ENCODE data around the gene ASB18. TPM values are rescaled to one million over a fixed set of nuclear protein-coding genes. Genes with fewer than 3 reads are reported as not detected.

Gene ASB18
- total RNA-seq, 2 donors from 2014 or later, result not detected

DNA sequence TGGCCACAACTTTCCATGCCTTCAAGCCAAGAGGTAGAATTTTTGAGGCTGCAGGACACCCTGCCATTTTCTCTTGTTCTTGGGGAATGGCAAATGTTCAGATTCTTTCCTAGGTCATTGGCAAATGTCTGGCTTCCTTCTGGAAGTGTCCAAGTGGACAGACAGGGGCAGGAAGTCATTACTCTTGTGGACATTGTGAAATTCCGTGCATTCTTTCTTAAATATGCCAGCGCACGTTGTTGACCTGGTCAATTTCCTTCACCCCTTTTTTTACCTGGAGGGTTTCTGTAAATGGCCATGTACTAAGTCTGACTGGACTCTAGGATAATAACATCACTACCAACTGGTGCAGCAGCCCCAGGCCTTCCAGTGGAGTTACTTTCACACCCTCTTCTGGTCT is 13.9 kb downstream of the ASB18 start:
- ATAC-seq (no peak), DNase-seq (no peak)
- intact Hi-C loops (cut with DNase I, micrococcal nuclease), result no loop called here

- intact Hi-C loops (cut with DNase I, micrococcal nuclease), result no loop called here
Observed at GRCh38 chr2:236249066-236249465, 15.1 kb downstream of the ASB18 start.

DNA sequence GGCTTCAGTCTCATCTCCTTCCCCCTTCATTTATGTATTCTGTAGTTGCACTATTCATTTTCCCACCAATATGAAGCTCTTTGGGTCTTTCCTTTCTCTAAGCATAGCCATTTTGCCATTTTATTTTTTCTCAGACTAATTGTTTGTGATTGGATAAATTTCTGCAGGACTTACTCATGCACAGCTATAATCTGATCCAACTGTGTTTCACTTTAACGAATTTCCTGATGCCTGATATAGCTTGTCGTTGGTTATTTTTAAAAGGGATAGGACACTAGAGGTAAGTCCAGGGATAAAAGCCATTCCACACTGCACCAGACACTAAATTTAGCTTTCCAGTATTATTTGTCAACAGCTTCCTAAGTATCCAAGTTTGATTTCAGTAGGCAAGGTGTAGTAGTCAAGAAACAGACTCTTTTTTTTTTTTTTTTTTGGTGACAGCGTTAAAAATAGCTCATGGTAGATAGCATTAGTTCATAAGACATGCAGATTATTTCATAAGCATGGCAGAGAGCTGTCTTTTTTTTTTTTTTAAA is 17.4 kb downstream of the ASB18 start:
- DNase-seq, result no peak
- no peak for ATAC-seq
- intact Hi-C loops (cut with DNase I, micrococcal nuclease), result no loop called here

More at GRCh38 chr2:236249066-236249465, 15.1 kb downstream of the ASB18 start:
- no peak for DNase-seq
- ATAC-seq, result no peak

DNA sequence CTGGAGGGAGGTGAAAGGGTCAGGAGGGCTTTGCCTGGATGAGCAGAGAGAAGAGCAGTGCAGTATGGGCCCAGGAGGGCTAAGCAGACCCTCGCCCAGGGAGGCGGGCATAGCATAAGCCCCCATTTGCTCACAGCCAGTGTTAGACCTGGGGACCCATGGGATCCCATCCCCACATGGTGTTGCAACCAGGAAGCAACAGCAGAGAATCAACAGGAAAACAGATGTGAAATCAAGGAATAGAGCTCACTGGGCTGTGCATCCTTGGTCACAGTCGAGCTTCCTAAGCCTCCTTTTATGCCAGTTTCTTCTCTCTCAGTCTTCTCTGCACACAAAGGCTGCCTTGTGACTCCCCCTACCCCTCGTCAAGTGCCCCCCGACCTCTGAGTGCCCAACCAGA is 19.9 kb downstream of the ASB18 start:
- intact Hi-C loops (cut with DNase I, micrococcal nuclease), result no loop called here
- ATAC-seq, result no peak
- DNase-seq, result no peak

DNA sequence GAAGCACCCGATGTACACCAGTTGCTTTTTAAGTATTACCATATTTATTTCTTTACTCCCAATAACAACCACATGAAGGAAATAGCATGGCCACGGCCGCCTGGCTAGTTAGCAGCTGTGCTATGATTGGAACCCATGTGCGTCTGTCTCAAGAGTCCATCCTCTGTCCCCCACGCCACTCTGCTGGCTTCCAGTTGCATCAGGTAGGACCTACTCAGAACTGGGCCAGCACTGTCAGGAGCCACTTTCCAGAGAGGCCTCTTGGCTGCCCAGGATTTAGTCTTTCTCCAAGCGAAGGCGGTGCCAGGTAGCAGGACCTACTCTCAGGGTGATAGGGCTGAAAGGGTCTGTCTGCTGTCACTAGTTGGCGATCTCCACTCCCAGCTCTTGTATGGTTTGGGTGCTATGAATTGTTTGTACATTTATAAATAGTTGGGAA is 22.1 kb downstream of the ASB18 start:
- intact Hi-C loops (cut with DNase I, micrococcal nuclease), result no loop called here
- DNase-seq (no peak), ATAC-seq (no peak)

DNA sequence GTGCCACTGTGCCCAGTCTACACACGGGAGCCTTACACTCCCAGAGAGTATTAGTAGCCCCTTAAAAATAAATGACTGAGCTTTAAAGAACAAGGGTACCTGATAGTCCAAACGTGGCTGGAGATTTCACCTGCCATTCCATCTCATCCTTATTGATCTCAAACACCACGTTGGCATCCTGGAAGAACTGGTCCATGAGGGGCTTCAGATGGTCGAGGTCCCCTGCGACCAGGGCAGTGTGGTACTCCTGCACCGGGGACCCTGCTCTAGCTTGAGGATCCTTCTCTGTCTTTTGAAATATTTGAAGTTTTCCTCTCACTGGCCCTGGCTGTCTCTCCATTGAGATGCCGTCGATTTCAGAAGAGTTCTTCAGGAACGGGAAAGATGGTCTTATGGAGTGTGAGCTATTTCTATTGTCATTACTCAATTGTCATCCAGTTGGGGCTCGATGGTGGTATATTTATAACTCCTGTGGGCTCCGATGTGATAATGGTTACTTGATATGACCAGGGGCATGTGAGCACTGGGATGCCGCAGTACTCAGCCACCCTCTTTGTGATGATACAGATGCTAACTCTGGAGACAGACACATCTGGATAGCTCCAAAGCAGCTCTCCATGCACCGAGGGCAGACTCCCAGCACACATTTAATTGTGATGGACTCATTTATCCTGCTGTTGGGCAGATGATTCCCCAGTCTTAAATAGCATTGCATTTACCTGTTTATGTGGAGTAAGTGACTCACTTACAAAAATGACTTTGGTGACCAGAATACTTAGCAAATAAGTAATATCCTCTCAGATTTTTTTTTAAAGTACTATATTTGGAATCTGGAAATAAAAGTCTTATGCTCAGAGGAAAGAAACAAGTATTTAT is 22.8 kb downstream of the ASB18 start:
- intact Hi-C loops (cut with DNase I, micrococcal nuclease), result no loop called here
- ATAC-seq, result no peak
- DNase-seq, result no peak

DNA sequence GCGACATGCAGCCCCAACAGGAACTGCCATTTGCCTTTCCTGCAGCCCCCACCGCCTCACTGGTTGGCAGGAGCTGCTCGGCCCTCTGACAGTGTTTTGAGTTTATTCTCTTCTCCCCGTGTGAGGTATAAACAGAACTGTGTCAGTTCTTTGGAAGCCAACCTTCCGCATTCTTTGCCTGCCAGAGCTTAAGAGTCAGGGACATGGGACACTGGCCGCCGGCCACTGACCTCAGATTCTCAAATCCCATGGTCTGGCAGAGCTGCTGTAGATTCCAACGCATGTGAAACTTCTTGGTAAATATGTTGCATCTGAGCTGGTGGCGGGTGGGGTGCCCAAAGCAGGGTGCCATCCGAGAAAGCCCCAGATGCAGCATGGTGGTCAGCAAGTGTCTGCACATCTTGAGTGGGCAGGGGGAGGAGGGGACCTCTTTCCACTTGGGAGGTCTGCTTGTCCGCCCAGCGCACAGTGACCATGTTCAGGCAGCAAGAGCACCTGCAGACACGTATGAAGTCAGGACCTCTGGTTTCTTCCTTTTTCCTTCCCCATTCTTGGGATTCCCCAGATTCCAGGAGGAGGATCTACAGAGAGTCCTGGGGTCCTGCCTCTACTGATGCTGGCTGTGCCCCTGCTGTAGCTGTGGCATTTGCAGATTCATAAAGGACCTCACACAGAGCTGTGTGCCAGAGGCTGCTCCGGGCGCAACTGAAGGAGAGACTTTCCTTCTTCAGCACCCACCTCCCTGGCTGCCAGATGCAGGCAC is 23.8 kb downstream of the ASB18 start:
- intact Hi-C loops (cut with DNase I, micrococcal nuclease), result no loop called here
- DNase-seq, result no peak
- ATAC-seq, result no peak

DNA sequence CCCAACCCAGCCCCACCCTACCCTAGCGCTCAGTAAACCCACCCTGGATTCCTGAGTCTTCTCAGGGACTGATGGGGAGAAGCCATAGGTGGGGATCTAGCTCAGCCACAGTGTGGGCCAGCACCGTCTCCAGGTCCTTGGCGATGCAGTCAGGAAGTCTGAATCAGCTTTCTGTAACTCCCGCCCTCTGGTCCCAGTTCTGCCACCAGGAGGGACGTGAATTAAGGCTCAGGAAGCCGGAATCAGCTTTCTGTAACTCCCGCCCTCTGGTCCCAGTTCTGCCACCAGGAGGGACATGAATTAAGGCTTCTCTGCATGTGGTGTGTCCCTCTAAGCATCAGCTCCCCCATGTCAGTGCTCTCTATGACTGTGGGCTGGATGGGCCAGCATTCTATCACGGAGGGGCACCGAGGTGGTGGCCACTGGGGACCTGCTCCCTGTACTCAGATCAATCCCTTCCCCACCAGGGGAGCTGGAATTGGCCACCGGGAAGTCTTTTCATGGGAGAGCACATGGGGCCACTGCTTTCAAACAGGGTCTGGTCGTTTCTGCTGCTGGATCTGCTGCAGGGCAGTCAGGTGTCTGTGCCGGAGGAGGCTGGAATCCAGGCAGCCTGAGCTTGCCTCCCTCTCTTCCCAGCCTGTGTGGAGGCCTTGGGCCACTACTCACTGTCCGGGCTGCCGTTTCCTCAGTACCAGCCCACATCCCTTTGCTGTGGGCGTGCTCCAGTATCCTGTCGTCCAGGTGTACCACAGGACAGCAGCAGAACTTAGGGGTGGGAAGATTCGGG is 24.7 kb downstream of the ASB18 start:
- no peak for DNase-seq
- intact Hi-C loops (cut with DNase I, micrococcal nuclease), result no loop called here
- no peak for ATAC-seq

GRCh38 chr2:236238751-236239150 is 25.5 kb downstream of the ASB18 start:
- intact Hi-C loops (cut with DNase I, micrococcal nuclease), result no loop called here
- DNase-seq (no peak), ATAC-seq (no peak)

DNA sequence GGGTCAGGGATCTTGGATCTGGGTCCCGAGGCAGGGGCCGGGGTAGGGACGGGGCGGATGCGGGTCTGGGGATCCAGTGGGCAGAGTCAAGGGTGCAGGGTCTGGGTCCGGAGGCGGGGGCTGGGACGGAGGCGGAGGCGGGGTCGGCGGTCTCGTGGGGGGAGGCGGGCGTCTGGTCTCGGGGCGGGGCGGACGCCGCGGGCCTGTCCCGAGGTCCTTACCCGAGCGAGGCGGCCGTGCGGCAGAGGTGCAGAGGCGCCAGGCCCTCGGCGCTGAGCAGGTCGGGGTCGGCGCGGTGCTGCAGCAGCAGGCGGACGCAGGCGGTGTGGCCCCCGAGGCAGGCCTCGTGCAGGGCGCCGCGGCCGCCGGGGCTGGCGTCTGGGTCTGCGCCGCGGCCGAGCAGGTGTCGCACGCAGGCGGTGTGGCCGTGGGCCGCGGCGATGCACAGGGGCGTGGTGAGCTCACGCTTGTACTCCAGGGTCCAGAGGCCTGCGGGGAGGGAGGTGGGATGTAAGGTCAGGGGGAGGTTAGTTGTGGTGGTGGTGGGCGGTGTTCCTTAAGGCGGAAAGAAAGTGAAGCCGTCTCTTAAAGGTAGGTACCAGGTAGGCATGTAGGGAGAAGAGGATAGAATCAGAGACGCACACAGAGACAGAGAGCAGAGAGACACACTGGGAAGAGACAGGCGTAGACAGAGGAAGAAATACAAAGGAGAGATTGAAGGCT is 26.6 kb downstream of the ASB18 start:
- ATAC-seq (no peak), DNase-seq (no peak)
- intact Hi-C loops (cut with DNase I, micrococcal nuclease), result no loop called here

- intact Hi-C loops (cut with DNase I, micrococcal nuclease), result no loop called here
- no peak for ATAC-seq
- DNase-seq, result no peak
Observed at GRCh38 chr2:236236559-236237452, 27.4 kb downstream of the ASB18 start.

DNA sequence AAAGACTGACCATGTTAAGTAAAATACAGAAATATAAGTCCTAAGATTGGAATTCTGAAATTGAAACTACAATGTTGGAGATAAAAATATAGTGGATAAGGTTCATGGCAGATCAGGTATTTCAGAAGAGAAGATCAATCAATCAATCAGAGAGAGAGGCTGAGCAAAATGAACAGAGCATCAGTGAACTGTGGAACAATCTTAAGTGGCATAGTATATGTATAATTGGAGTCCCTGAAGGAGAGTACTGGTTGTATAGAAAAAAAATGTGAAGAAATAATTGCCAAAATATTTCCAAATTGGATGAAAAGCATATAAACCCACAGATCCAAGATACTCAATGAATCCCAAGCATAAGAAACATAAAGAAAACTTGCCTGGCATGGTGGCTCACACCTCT is 35.0 kb downstream of the ASB18 start:
- DNase-seq (no peak), ATAC-seq (no peak)
- intact Hi-C loops (cut with DNase I, micrococcal nuclease), result no loop called here

DNA sequence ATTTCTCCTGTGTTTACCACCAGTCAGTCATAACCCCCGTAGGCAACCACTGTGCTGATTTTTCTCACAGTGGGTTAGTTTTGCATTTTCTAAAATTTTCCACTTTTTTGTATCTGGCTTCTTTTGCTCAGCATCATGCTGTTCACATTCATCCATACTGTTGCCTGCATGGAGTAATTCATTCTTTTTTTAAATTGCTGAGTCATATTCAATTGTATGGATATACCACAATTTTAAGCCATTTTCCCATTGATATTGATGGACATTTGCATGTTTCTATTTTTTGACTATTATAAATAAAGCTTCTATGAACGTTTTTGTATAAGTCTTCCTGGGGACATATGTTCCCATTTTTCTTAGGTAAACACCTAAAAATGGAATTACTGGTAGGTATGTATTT is 40.5 kb downstream of the ASB18 start:
- ATAC-seq (no peak), DNase-seq (no peak)
- intact Hi-C loops (cut with DNase I, micrococcal nuclease), result no loop called here

DNA sequence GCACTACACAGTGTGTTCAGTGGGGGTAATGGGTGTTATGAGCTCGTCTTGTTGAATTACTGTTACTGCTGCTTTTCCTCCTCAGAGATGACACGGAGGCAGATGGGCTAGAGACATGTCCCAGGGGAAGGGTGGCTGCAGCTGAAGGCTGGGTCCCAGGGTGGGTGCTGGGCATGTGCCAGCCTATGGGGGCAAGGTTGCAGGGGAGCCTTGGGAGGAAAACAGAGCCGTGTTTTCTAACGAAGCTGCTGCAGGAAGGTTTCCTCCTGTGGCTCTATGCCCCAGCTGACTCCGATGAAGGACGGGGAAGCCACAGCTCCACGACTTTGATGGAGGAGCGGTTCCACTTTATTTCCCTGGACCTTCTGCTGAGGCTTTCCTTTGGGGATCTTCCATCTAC is 42.4 kb downstream of the ASB18 start:
- ATAC-seq, result no peak
- no peak for DNase-seq

GRCh38 chr2:236219411-236219810 is 44.8 kb downstream of the ASB18 start:
- ATAC-seq, result no peak
- intact Hi-C loops (cut with DNase I, micrococcal nuclease), result no loop called here
- no peak for DNase-seq

More for the DNA sequence above, 42.4 kb downstream of the ASB18 start:
- intact Hi-C loops (cut with DNase I, micrococcal nuclease), result no loop called here

GRCh38 chr2:236217926-236218325 is 46.3 kb downstream of the ASB18 start:
- ATAC-seq (no peak), DNase-seq (no peak)
- intact Hi-C loops (cut with DNase I, micrococcal nuclease), result no loop called here

DNA sequence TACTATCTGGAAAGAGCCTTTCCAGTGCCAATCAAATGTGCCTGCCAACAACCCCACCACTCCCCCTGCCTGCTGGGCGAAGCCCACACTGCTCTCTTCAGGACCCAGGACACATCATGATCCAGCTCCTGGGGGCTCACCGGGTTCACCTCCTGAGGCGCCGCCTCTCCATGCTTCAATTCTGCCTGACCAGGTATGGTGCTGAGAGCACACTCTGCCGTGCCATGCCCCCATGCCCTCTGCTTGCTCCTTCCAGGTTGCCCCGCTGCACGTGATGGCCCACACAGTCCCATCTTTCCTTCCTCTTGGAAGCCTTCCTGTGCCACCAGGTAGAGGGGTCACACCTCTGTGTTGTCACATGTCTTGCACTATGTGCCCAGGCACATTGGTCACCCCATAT is 47.5 kb downstream of the ASB18 start:
- intact Hi-C loops (cut with DNase I, micrococcal nuclease), result no loop called here
- ATAC-seq (no peak), DNase-seq (no peak)

All from left colon (tissue), 2 donors.